Trophoblast cell (in vitro differentiated cells and primary cell): ENCODE data around the gene KANSL1.

Experiments used
- DNase-seq, 2 donors: peaks; one replicate each; pipeline ENCODE4 v3.0.0-alpha.2; 2016
- H2AFZ ChIP-seq: 2 replicates; pipeline ENCODE4 v1.6.1; 2013; ENCODE audit warnings: low read length, moderate library complexity, mild to moderate bottlenecking; ENCODE audit not compliant: insufficient read depth, poor library complexity
- H2AK5ac ChIP-seq: 2 replicates; pipeline ENCODE4 v1.6.1; 2013; ENCODE audit warnings: mild to moderate bottlenecking, low read length
- H2BK120ac ChIP-seq: 2 replicates; pipeline ENCODE4 v1.6.1; 2013; ENCODE audit warnings: low read length, mild to moderate bottlenecking, moderate library complexity; ENCODE audit not compliant: insufficient read depth, poor library complexity
- H2BK12ac ChIP-seq: 2 replicates; pipeline ENCODE4 v1.6.1; 2013; ENCODE audit warnings: mild to moderate bottlenecking, low read length, moderate library complexity
- H2BK5ac ChIP-seq: 2 replicates; pipeline ENCODE4 v1.6.1; 2013; ENCODE audit warnings: low read length, low read depth, moderate library complexity, mild to moderate bottlenecking; ENCODE audit not compliant: poor library complexity
- H3K14ac ChIP-seq: 2 replicates; pipeline ENCODE4 v1.6.1; 2013; ENCODE audit warnings: mild to moderate bottlenecking, low read length
- H3K18ac ChIP-seq: 2 replicates; pipeline ENCODE4 v1.6.1; 2013; ENCODE audit warnings: mild to moderate bottlenecking, low read length
- H3K23ac ChIP-seq: 2 replicates; pipeline ENCODE4 v1.6.1; 2013; ENCODE audit warnings: low read length
- H3K27ac ChIP-seq: 2 replicates; pipeline ENCODE4 v1.5.1; 2013; ENCODE audit warnings: low read depth, mild to moderate bottlenecking, inconsistent platforms, low read length, moderate library complexity
- H3K27me3 ChIP-seq: 2 replicates; pipeline ENCODE4 v1.6.1; 2013; ENCODE audit warnings: inconsistent platforms, mild to moderate bottlenecking, low read length, moderate library complexity; ENCODE audit not compliant: insufficient read depth
- H3K36me3 ChIP-seq, 2 experiments: 1 replicate in 1 of 2; 2 replicates in 1 of 2; pipeline ENCODE4 v1.6.1; 2013; ENCODE audit warnings: low read length in 2 of 2, mild to moderate bottlenecking in 2 of 2, moderate library complexity in 1 of 2; ENCODE audit not compliant: insufficient read depth in 2 of 2, control insufficient read depth in 1 of 2
- H3K4ac ChIP-seq: 2 replicates; pipeline ENCODE4 v1.6.1; 2013; ENCODE audit warnings: low read depth, mild to moderate bottlenecking, low read length, moderate library complexity
- H3K4me1 ChIP-seq, 2 experiments: 1 replicate in 1 of 2; 2 replicates in 1 of 2; pipeline ENCODE4 v1.6.1; 2013; ENCODE audit warnings: low read length in 2 of 2, mild to moderate bottlenecking in 2 of 2, moderate library complexity in 1 of 2; ENCODE audit not compliant: insufficient read depth in 2 of 2, control insufficient read depth in 1 of 2
- H3K4me2 ChIP-seq: 2 replicates; pipeline ENCODE4 v1.6.1; 2013; ENCODE audit warnings: inconsistent platforms, mild to moderate bottlenecking, low read length, moderate library complexity
- H3K4me3 ChIP-seq: 2 replicates; pipeline ENCODE4 v1.5.1; 2013; ENCODE audit warnings: mild to moderate bottlenecking, low read depth, low read length, inconsistent platforms
- H3K79me1 ChIP-seq: one replicate; pipeline ENCODE4 v1.6.1; 2013; ENCODE audit warnings: low read length
- H3K79me2 ChIP-seq: 2 replicates; pipeline ENCODE4 v1.6.1; 2013; ENCODE audit warnings: low read length, mild to moderate bottlenecking; ENCODE audit not compliant: control insufficient read depth, insufficient read depth, poor library complexity
- H3K9ac ChIP-seq: 2 replicates; pipeline ENCODE4 v1.6.1; 2013; ENCODE audit warnings: mild to moderate bottlenecking, low read length
- H3K9me3 ChIP-seq: 2 replicates; pipeline ENCODE4 v1.6.1; 2013; ENCODE audit warnings: low read depth, mild to moderate bottlenecking, control low read depth, inconsistent platforms, low read length; ENCODE audit not compliant: insufficient read depth
- H4K12ac ChIP-seq: 2 replicates; pipeline ENCODE4 v1.6.1; 2013; ENCODE audit warnings: low read depth, mild to moderate bottlenecking, low read length, moderate library complexity
- H4K8ac ChIP-seq: 2 replicates; pipeline ENCODE4 v1.6.1; 2013; ENCODE audit warnings: low read depth, mild to moderate bottlenecking, low read length, moderate library complexity
- H4K91ac ChIP-seq: one replicate; pipeline ENCODE4 v1.6.1; 2013; ENCODE audit warnings: low read depth, mild to moderate bottlenecking, low read length, moderate library complexity
- WGBS: extraction: QIAGEN DNeasy Blood & Tissue Kit; methylation state at CpG from one replicate; pipeline ENCODE4 v1.1.7; 2013; ENCODE audit warnings: missing lambda C conversion rate; ENCODE audit not compliant: insufficient read length, insufficient coverage; ENCODE audit errors: extremely low coverage; 5-methylcytosine and 5-hydroxymethylcytosine counted together

KANSL1 gene

GRCh38 chr17:45992175-45992574 is 201.1 kb downstream of the KANSL1 start:
- H3K14ac ChIP-seq = no peak overlapping the region
- no peak overlapping the region for H2BK120ac ChIP-seq
- no peaks in the 10 kb centered on the region for H3K4me1 ChIP-seq
- no peak overlapping the region for H4K8ac ChIP-seq
- H4K91ac ChIP-seq = no peak overlapping the region
- H3K18ac ChIP-seq = no peak overlapping the region
- no peak for DNase-seq
- H3K27me3 ChIP-seq = no peaks in the 10 kb centered on the region
- no peak overlapping the region for H2BK12ac ChIP-seq
- H3K4ac ChIP-seq = no peak overlapping the region
- no peak overlapping the region for H2AK5ac ChIP-seq
- no peaks in the 10 kb centered on the region for H3K36me3 ChIP-seq
- H3K9me3 ChIP-seq = peaks cover 2% of the 10 kb centered on the region
- H2BK5ac ChIP-seq = no peak overlapping the region
- no peak overlapping the region for H3K4me3 ChIP-seq
- no peaks in the 10 kb centered on the region for H3K79me1 ChIP-seq
- no peak overlapping the region for H3K27ac ChIP-seq
- H3K23ac ChIP-seq = no peak overlapping the region
- H4K12ac ChIP-seq = no peak overlapping the region
- WGBS = no CpG with 5 or more reads among the region's 6 CpGs
- H2AFZ ChIP-seq = no peak overlapping the region
- H3K79me2 ChIP-seq = no peaks in the 10 kb centered on the region
- no peak overlapping the region for H3K9ac ChIP-seq
- no peak overlapping the region for H3K4me2 ChIP-seq

- Histone ChIP-seq H3K79me2 (no peaks in the 10 kb centered on the region), H2AK5ac (no peak overlapping the region), H4K8ac (no peak overlapping the region), H3K4me2 (no peak overlapping the region), H2BK12ac (no peak overlapping the region), H3K4ac (no peak overlapping the region), H3K4me1 (no peaks in the 10 kb centered on the region), H2BK120ac (no peak overlapping the region), H2BK5ac (no peak overlapping the region), H4K12ac (no peak overlapping the region), H3K14ac (no peak overlapping the region), H4K91ac (no peak overlapping the region), H3K4me3 (no peak overlapping the region), H3K9ac (no peak overlapping the region), H3K79me1 (no peaks in the 10 kb centered on the region), H3K27ac (no peak overlapping the region), H3K23ac (no peak overlapping the region), H3K9me3 (peaks cover 2% of the 10 kb centered on the region), H3K18ac (no peak overlapping the region), H2AFZ (no peak overlapping the region), H3K36me3 (no peaks in the 10 kb centered on the region), H3K27me3 (no peaks in the 10 kb centered on the region)
- no CpG with 5 or more reads among the region's 10 CpGs for WGBS
- no peak for DNase-seq
Observed at GRCh38 chr17:45991341-45991740, 201.9 kb downstream of the KANSL1 start.

GRCh38 chr17:45990886-45991285 is 202.3 kb downstream of the KANSL1 start:
- Histone ChIP-seq H2BK5ac (no peak overlapping the region), H3K9ac (no peak overlapping the region), H4K12ac (no peak overlapping the region), H3K9me3 (peaks cover 2% of the 10 kb centered on the region), H3K18ac (no peak overlapping the region), H2AK5ac (no peak overlapping the region), H2BK120ac (no peak overlapping the region), H4K91ac (no peak overlapping the region), H3K79me2 (no peaks in the 10 kb centered on the region), H2AFZ (no peak overlapping the region), H2BK12ac (no peak overlapping the region), H3K36me3 (no peaks in the 10 kb centered on the region), H3K23ac (no peak overlapping the region), H3K4me1 (no peaks in the 10 kb centered on the region), H3K79me1 (no peaks in the 10 kb centered on the region), H4K8ac (no peak overlapping the region), H3K4me3 (no peak overlapping the region), H3K27ac (no peak overlapping the region), H3K4ac (no peak overlapping the region), H3K27me3 (no peaks in the 10 kb centered on the region), H3K4me2 (no peak overlapping the region), H3K14ac (no peak overlapping the region)
- WGBS = no CpG with 5 or more reads among the region's 6 CpGs
- no peak for DNase-seq

- Histone ChIP-seq H4K91ac (no peak overlapping the region), H2AFZ (no peak overlapping the region), H3K4ac (no peak overlapping the region), H3K9me3 (peaks cover 2% of the 10 kb centered on the region), H3K79me1 (no peaks in the 10 kb centered on the region), H2AK5ac (no peak overlapping the region), H4K12ac (no peak overlapping the region), H2BK120ac (no peak overlapping the region), H3K14ac (no peak overlapping the region), H2BK12ac (no peak overlapping the region), H3K18ac (no peak overlapping the region), H3K36me3 (no peaks in the 10 kb centered on the region), H3K27me3 (no peaks in the 10 kb centered on the region), H3K27ac (no peak overlapping the region), H3K23ac (no peak overlapping the region), H3K4me2 (no peak overlapping the region), H3K4me3 (no peak overlapping the region), H3K4me1 (no peaks in the 10 kb centered on the region), H3K79me2 (no peaks in the 10 kb centered on the region), H2BK5ac (no peak overlapping the region), H4K8ac (no peak overlapping the region), H3K9ac (no peak overlapping the region)
- no CpG with 5 or more reads among the region's 3 CpGs for WGBS
- DNase-seq = no peak
Observed at GRCh38 chr17:45989759-45990158, 203.5 kb downstream of the KANSL1 start.
